Subcutaneous abdominal adipose tissue (tissue), 5 donors: Measurements from ENCODE around the gene SLC1A1.

Experiments
- H3K27ac ChIP-seq: one replicate; pipeline ENCODE4 v1.7.0; 2013; ENCODE audit warnings: low read depth, mild to moderate bottlenecking, inconsistent platforms, low read length, moderate library complexity
- H3K27me3 ChIP-seq, 5 donors: one replicate each; pipeline ENCODE4 v1.7.0; 2013; ENCODE audit warnings: low read length in 5 of 5, inconsistent platforms in 1 of 5; ENCODE audit not compliant: control insufficient read depth in 5 of 5, insufficient read depth in 4 of 5
- H3K36me3 ChIP-seq, 5 donors: one replicate each; pipeline ENCODE4 v1.7.0; 2013; ENCODE audit warnings: low read length in 5 of 5; ENCODE audit not compliant: control insufficient read depth in 5 of 5, insufficient read depth in 5 of 5
- H3K4me1 ChIP-seq, 5 donors: one replicate each; pipeline ENCODE4 v1.7.0; 2013; ENCODE audit warnings: low read length in 5 of 5, mild to moderate bottlenecking in 3 of 5, moderate library complexity in 1 of 5; ENCODE audit not compliant: control insufficient read depth in 5 of 5, insufficient read depth in 5 of 5
- H3K4me3 ChIP-seq, 5 donors: one replicate each; pipeline ENCODE4 v1.7.0; 2013; ENCODE audit warnings: low read length in 5 of 5, low read depth in 1 of 5
- H3K9ac ChIP-seq, 5 donors: one replicate each; pipeline ENCODE4 v1.7.0; 2013; ENCODE audit warnings: low read length in 5 of 5, mild to moderate bottlenecking in 4 of 5, moderate library complexity in 3 of 5
- H3K9me3 ChIP-seq, 5 donors: one replicate each; pipeline ENCODE4 v1.7.0; 2013; ENCODE audit warnings: low read length in 5 of 5; ENCODE audit not compliant: control insufficient read depth in 5 of 5
- donor health status: healthy.
- donor health status: healthy.
- donor health status: healthy.
- donor health status: healthy.
- donor health status: healthy.

Gene SLC1A1

DNA sequence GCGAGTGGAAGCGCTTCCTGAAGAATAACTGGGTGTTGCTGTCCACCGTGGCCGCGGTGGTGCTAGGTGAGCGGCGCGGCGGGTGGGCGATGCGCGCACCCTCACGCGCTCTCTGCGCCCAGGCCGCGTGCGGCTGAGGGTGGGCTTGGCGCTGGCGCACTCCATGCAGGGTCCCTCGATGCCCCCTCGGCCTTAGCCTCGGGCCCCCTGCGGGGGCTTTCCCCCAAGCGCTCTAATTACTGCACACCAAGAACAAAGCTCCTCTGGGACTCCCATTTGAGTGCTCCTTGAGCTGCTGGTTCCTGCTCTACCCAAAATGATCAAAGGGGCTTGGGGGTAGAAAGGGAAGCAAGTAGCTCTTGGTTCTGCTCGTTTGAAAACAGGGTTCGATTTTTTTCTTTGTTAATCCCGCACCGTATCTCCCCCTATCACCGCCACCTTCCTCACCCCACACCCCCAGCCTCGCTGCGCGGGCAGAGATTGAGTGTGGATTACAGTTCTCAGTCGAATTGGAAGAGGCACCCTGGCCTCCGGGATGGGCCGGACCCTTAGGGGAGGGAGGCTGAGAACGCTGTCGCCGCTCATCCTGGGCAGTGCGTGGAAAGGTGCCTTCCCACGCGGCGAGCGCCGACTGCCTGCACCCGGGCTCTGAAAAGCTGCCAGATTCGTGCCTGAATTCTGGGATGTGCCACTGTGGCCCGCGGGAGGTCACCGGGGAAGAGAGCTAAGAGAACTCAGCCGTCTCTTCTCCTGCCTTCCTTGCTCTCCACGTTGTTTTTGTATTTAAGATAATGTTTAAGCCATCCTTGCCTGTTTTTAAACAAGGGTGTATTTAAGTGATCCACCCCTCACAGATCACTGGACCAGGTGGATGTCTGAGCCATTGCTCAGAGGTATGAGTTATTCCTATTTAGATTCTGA, 697 bp downstream of the SLC1A1 start:
- Histone ChIP-seq H3K27me3 (no peaks in the 10 kb centered on the region), H3K27ac (no peak overlapping the region), H3K9ac (peak overlapping the region; percentile 16 to 78 (median 64)), H3K4me1 (peaks cover 0 to 25% (median 23%) of the 10 kb centered on the region in 5 donors), H3K4me3 (peak overlapping the region; percentile 70 to 96 (median 88)), H3K9me3 (no peaks in the 10 kb centered on the region), H3K36me3 (no peaks in the 10 kb centered on the region)

DNA sequence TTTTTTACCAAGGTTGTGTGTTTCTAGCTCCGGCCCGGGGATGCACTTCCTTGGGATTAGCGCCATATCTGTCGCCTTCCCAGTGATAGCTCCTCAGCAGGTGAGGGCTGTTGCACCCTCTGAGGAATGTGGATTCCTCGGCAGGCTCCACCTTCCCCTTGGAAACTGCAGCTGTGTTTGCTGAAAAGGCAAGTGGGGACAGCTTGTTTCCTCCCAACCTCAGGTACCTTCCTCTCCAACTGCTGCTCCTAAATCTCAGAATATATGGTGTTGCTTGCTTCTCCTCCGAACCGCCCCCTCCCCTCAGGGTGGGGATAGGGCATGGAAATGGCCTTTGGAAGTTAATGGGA, 1.3 kb downstream of the SLC1A1 start:
- H3K27ac ChIP-seq = no peak overlapping the region
- no peaks in the 10 kb centered on the region for H3K36me3 ChIP-seq

DNA sequence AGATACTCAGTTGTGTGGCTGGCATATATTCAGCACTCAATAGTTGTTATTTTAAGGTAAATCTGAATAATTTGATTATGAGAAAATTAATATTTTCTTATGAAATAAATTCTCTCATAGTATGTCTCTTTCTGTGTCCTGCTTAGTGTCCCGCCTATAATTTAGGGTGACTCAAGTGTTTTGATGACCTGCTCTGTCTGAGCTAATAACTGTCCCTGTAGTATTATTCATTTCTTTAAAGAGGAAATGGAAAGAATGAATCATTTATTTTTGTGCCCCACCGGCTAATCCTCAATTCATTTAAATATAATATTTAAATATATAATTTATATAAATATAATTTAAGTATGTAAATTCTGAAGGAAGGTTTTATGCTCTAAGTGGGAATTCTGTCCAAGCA, 4.1 kb downstream of the SLC1A1 start:
- H3K4me1 ChIP-seq = peaks cover 0 to 23% (median 18%) of the 10 kb centered on the region in 5 donors
- no peak overlapping the region for H3K4me3 ChIP-seq
- H3K9ac ChIP-seq = no peak overlapping the region
- H3K9me3 ChIP-seq = no peaks in the 10 kb centered on the region
- H3K36me3 ChIP-seq = no peaks in the 10 kb centered on the region
- H3K27me3 ChIP-seq = no peaks in the 10 kb centered on the region
- H3K27ac ChIP-seq = no peak overlapping the region

More for the DNA sequence above, 1.3 kb downstream of the SLC1A1 start:
- Histone ChIP-seq H3K4me1 (peaks cover 0 to 25% (median 23%) of the 10 kb centered on the region in 5 donors), H3K4me3 (peak overlapping the region in 4 of 5 donors; percentile 53 to 94 (median 87)), H3K9ac (peak overlapping the region in 1 of 5 donors; percentile 64), H3K27me3 (no peaks in the 10 kb centered on the region), H3K9me3 (no peaks in the 10 kb centered on the region)

DNA sequence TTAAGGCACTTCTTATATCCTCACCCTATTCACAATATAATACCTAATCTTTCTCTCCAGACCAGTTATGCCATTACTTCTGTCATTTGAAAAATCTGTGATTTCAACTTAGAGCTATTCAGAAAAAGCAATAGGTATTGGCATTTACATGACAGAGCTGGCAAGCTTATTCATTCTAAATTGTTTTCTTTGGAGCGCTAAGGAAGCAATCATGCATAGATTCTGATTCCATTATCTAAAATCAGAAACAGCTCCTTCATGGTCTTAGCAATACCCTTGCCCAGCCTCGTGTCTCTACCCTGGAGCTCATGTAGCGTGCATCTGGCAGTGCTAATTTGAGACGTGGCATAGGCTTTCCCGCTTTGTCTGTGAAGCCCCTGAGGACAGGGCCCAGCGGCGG, 4.5 kb downstream of the SLC1A1 start:
- Histone ChIP-seq H3K27me3 (no peaks in the 10 kb centered on the region), H3K27ac (no peak overlapping the region), H3K4me3 (no peak overlapping the region), H3K9me3 (no peaks in the 10 kb centered on the region), H3K36me3 (no peaks in the 10 kb centered on the region), H3K4me1 (peaks cover 0 to 18% (median 14%) of the 10 kb centered on the region in 5 donors), H3K9ac (no peak overlapping the region)

DNA sequence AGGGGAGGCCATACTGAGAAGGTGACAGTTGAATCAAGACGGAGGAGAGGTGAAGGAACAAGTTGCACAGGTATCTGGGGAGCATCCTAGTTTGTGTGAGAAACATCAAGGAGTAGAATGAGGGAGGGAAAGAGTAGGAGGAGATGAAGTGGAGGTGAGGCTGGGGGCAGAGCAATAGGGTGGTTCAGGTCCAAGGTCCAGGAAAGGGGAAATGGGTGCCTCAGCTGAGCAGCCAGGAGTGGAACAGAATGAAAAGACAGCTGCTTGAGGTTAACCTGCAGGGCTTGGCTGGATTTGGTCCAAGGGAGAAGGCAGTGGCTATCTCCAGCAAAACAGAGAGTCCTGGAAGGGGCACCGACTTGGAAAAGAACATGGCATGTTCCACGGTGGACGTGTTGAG, 5.3 kb downstream of the SLC1A1 start:
- Histone ChIP-seq H3K9me3 (no peaks in the 10 kb centered on the region), H3K27me3 (no peaks in the 10 kb centered on the region), H3K4me1 (peaks cover 0 to 17% (median 12%) of the 10 kb centered on the region in 5 donors), H3K36me3 (no peaks in the 10 kb centered on the region), H3K4me3 (no peak overlapping the region), H3K27ac (no peak overlapping the region), H3K9ac (no peak overlapping the region)

DNA sequence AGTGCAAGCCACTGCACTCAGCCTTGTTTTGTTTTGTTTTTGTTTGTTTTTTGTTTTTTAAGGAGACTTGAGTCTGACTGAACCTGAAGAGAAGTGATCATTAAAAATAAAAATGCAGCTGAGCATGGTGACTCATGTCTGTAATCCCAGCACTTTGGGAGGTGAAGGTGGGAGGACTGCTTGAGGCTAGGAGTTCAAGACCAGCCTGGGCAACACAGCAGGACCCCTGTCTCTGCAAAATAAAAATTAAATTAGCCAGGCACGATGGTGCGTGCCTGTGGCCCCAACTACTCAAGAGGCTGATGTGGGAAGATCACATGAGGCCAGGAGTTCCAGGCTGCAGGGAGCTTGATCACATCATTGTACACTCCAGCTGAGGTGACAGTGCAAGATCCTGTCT, 6.2 kb downstream of the SLC1A1 start:
- Histone ChIP-seq H3K36me3 (no peaks in the 10 kb centered on the region), H3K9me3 (no peaks in the 10 kb centered on the region), H3K4me3 (no peak overlapping the region)

DNA sequence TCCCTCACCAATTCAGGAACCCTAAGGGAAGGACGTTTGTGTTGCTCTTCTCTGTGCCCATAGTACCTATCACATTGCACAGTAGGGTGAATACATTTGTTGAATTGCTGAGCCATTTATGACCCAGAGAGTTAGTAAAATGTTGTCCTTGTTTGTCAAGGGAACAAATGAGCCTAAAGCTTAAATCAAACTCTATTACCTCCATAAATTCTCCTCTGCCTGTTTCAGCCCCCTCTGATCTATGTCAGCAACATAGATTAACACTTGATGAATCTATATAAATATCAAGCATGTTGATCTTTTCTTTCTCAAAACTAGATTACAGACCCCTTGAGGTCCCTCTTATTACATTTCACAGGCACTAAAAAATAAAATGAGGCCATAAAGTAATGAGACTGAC, 7.1 kb downstream of the SLC1A1 start:
- Histone ChIP-seq H3K27ac (no peak overlapping the region), H3K27me3 (no peaks in the 10 kb centered on the region), H3K36me3 (no peaks in the 10 kb centered on the region), H3K9ac (no peak overlapping the region), H3K4me1 (peaks cover 0 to 3% (median 0%) of the 10 kb centered on the region in 5 donors), H3K9me3 (no peaks in the 10 kb centered on the region), H3K4me3 (no peak overlapping the region)

More for the DNA sequence above, 6.2 kb downstream of the SLC1A1 start:
- no peak overlapping the region for H3K9ac ChIP-seq
- peaks cover 0 to 7% (median 2%) of the 10 kb centered on the region in 5 donors for H3K4me1 ChIP-seq
- no peaks in the 10 kb centered on the region for H3K27me3 ChIP-seq
- H3K27ac ChIP-seq = no peak overlapping the region

DNA sequence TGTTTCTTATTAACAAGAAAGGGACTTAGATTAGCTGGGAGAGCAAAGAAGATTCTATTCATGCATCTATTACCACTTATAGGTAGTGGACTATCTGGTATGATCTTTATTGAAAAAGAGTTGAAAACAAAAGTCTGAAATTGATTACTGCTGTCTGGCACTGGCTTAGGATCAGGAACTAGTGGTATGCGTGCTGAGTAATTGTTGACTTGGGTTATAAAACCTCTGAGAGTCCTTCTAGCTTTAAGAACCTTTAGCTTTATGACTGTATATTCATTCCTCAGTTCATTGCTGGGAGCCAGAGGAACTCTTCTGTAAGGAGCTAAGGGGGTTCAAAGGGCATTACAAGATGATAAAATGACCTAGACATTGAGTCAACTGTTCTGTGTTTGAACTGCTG, 7.6 kb downstream of the SLC1A1 start:
- Histone ChIP-seq H3K27me3 (no peaks in the 10 kb centered on the region), H3K4me1 (peaks cover 0 to 3% (median 0%) of the 10 kb centered on the region in 5 donors), H3K9me3 (no peaks in the 10 kb centered on the region), H3K4me3 (no peak overlapping the region), H3K36me3 (no peaks in the 10 kb centered on the region), H3K9ac (no peak overlapping the region), H3K27ac (no peak overlapping the region)

DNA sequence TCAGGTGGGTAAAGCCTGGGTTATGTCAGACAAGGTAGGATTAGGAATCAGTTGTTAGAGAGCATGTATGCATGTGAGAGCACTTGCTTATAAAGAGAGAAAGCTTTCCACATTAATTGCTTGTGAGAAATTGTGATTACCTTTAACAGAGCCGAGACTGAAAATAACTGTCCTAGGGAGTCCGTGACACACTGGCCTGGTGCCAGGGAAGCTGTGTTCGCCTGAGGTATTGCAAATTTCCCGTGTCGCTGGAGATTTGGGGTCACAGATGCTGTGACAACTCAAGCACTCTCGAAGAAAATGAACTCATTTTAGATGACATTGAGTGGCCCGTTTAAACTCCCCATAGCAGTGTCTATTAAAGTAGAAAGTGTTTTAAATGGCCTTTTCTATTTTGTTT, 9.6 kb downstream of the SLC1A1 start:
- Histone ChIP-seq H3K9me3 (no peaks in the 10 kb centered on the region), H3K4me1 (peaks cover 0 to 3% (median 0%) of the 10 kb centered on the region in 5 donors), H3K27me3 (no peaks in the 10 kb centered on the region), H3K27ac (no peak overlapping the region), H3K36me3 (no peaks in the 10 kb centered on the region), H3K4me3 (no peak overlapping the region), H3K9ac (no peak overlapping the region)

DNA sequence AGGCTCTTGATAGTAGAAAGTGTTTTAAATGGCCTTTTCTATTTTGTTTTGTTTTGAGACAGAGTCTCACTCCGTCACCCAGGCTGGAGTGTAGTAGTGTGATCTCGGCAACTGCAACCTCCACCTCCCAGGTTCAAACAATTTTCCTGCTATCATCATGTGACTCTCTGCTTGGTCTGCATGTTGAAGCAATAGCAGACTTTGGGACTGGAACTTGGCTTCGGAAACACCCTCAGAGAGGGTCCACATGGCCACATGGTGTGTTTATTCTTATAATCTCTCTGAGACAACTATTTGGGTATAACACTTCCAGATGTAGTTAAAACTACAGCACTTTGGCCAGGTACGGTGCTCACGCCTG, 10.9 kb downstream of the SLC1A1 start:
- no peaks in the 10 kb centered on the region for H3K27me3 ChIP-seq
- H3K27ac ChIP-seq = no peak overlapping the region
- no peak overlapping the region for H3K9ac ChIP-seq
- no peak overlapping the region for H3K4me3 ChIP-seq
- H3K36me3 ChIP-seq = no peaks in the 10 kb centered on the region
- no peaks in the 10 kb centered on the region for H3K9me3 ChIP-seq
- H3K4me1 ChIP-seq = peaks cover 0 to 3% (median 0%) of the 10 kb centered on the region in 5 donors
